GM19438 (cell line): ENCODE results near the gene SPATS2.

Source experiments
- ATAC-seq: cut with Tn5 transposase; IDR thresholded peaks from one replicate; pipeline ENCODE4 v1.9.1; 2021; ENCODE audit warnings: low read depth; ENCODE audit not compliant: unreplicated experiment

SPATS2 gene

GRCh38 chr12:49552014-49552413, 184.8 kb downstream of the SPATS2 start:
- no peak for ATAC-seq

- no peak for ATAC-seq
Measured at GRCh38 chr12:49552425-49552824, 185.2 kb downstream of the SPATS2 start.

GRCh38 chr12:49552899-49553298, 185.6 kb downstream of the SPATS2 start:
- no peak for ATAC-seq

GRCh38 chr12:49553512-49554088, 186.3 kb downstream of the SPATS2 start:
- ATAC-seq = no peak

GRCh38 chr12:49554266-49554665, 187.0 kb downstream of the SPATS2 start:
- ATAC-seq = no peak

- ATAC-seq = no peak
Measured at GRCh38 chr12:49555631-49556390, 188.5 kb downstream of the SPATS2 start.

- no peak for ATAC-seq
Measured at GRCh38 chr12:49556391-49557186, 189.3 kb downstream of the SPATS2 start.

GRCh38 chr12:49557187-49557916, 190.1 kb downstream of the SPATS2 start:
- no peak for ATAC-seq

GRCh38 chr12:49557917-49558215, 190.6 kb downstream of the SPATS2 start:
- no peak for ATAC-seq

GRCh38 chr12:49558526-49558925, 191.3 kb downstream of the SPATS2 start:
- no peak for ATAC-seq

- no peak for ATAC-seq
Measured at GRCh38 chr12:49559011-49559675, 191.9 kb downstream of the SPATS2 start.

- no peak for ATAC-seq
Measured at GRCh38 chr12:49560695-49561094, 193.4 kb downstream of the SPATS2 start.

- no peak for ATAC-seq
Measured at GRCh38 chr12:49562233-49562632, 195.0 kb downstream of the SPATS2 start.

GRCh38 chr12:49562831-49563230, 195.6 kb downstream of the SPATS2 start:
- no peak for ATAC-seq

- ATAC-seq = no peak
Measured at GRCh38 chr12:49563951-49564685, 196.9 kb downstream of the SPATS2 start.

GRCh38 chr12:49564686-49565405, 197.6 kb downstream of the SPATS2 start:
- no peak for ATAC-seq

- ATAC-seq = no peak
Measured at GRCh38 chr12:49565406-49566265, 198.4 kb downstream of the SPATS2 start.

- no peak for ATAC-seq
Measured at GRCh38 chr12:49566361-49566760, 199.1 kb downstream of the SPATS2 start.
